Stimulated activated CD4-positive, alpha-beta T cell treated with anti-CD3 and anti-CD28 coated beads, Interleukin-1b, Interleukin-23, amount 100 ng/mL, for 4 hours (primary cell): Measurements from ENCODE around the gene OR2C3.
"Not testable (repeated sequence)": the region's sequence is repeated elsewhere in the genome, so short reads cannot be mapped to it uniquely, and the experiment has no call there.

Experiments
- DNase-seq, 2 donors: peaks; one replicate each; pipeline ENCODE4 v3.0.0-alpha.2; 2020; ENCODE audit warnings: low read depth in 2 of 2

The OR2C3 gene

DNA sequence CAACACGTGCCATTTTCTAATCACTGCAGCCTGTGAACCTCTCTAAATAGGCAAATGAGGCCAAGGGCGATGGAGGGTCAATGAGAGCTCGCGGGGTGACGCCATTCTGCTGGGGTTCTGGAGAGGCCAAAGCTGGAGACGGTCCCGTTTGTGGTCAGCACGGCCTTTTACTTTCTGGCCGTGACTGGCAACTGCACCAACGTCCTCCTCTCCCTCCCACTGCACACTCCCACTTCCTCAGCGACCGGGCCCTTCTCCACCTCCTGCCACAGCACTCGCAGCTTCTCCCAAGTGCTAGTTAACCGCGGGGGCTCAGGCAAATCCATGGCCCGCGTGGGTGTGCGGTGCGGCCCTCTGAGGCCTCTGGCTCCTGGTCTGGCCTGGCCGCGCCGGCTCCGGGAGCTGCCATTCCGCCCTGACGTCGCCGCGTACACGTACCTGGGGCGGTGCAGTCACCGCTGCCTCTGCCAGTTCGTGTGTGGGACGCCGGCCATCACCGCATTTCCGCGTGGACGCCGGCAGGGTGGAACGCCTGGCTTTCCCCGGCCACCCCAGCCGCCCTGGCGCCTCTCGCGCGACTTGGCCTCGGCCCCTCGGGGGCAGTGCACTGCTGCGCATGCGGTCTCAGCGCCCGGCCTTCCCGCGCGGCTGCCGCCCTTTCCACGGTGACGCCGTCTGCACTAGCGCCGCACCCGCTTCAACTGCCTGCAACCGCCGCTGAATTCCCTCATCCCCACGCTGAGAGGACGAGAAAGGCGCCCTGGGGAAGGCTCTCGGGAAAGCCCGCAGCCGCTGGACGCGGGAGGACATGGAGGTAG, 18.2 kb downstream of the OR2C3 start:
- DNase-seq = peak in 1 of 2 donors; percentile 10

- DNase-seq = no peak
These were observed 29.4 kb downstream of the OR2C3 start for GRCh38 chr1:247506831-247507230.

DNA sequence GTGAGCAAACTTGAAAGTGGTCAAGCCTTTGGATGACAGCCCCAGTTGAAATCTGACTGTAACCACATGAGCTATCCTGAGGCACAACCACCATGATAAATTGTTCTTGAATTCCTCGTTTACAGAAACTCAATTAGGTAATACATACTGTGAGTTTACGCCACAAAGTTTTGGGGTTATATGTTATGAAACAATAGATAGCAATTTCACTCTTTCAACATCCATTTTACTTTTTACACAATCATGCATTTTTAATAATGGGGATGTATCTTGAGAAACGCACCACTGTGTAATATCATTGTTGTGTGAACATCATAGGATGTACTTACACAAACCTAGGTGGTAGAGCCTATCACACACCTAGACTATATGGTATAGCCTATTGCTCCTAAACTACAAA, 35.4 kb downstream of the OR2C3 start:
- no peak for DNase-seq

DNA sequence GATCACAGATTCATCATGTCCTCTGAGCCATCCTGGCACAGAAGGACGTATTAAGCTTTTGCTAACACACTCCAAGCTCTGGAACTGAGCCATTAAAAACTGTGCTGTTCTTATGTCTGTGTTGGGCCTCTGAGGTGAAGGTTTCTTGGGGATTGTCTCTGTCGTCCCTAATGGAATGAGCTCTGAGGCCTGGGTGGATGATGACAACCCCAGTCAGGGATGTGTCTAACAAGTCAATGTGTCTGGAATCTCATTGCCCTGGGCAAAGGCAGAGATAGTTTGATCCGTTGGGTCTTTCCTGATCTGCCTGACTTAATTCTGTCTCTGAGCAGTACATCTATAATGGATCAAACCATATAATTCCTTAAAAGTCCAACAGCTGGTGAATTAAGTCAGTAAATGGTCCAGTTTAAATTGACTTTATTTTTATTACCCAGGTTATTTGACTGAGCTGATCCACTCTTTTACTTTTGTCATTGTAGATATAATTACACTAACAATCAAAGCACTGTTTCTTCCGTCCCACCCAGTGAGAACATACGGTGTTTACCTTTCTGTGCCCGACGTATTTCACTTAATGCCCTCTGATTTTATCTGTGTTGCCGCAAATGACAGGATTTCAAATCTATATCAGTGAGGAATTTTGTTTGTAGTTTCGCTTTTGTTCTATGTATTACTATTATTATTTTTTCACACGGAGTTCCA, 39.5 kb downstream of the OR2C3 start:
- DNase-seq = no peak

DNA sequence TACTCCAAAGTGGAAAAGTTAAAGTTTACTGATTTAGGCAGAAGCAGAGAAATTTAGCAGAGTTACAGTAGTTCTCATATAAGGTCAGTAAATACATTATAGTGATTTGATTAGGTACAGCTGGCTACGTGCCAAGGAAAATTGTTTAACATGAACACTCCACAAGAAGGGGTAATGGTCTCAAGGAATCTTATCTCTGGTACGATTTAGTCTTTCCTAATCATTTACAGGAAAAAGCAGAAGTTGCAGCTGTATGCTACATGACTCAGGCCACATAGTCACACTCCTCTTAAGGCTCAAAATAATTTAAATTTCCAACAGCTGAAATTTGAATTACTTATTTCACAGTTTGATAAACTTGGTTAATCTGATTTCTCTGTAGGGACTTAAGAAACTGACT, 41.5 kb downstream of the OR2C3 start:
- no peak for DNase-seq

- DNase-seq = no peak
These were observed 43.1 kb downstream of the OR2C3 start for GRCh38 chr1:247493106-247493505.

- no peak for DNase-seq
These were observed 44.9 kb downstream of the OR2C3 start for GRCh38 chr1:247491328-247491727.

- DNase-seq = peak in 1 of 2 donors; percentile 21
These were observed 49.2 kb downstream of the OR2C3 start for GRCh38 chr1:247487057-247487456.

- DNase-seq = no peak
These were observed 53.5 kb downstream of the OR2C3 start for GRCh38 chr1:247482747-247483146.

DNA sequence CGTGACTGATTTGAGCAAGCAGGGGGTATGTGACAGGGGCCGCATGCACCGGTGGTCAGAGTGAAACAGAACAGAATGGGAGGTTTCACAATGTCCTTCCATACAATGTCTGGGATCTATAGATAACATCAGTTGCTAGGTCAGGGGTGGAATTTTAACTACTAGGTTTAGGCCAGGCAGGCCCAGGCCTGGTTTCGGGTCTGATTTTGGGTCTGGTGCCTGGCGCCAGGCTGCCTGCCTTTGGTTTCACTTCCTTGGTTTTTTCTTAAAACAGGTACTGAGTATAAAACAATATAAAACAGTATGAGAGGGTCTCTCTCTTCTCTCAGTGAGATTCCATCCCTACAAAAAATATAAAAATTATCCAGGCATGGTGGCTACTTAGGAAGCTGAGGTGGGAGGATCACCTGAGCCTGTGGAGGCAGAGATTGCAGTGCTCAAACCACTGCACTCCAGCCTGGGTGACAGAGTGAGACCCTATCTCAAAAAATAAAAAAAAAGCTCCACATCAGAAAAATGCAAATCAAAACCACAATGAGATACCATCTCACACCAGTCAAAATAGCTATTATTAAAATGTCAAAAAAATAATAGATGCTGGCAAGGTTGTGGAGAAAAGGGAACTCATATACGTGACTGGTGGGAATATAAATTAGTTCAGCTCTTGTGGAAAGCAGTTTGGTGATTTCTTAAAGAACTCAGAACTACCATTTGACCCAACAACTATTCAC, 59.7 kb downstream of the OR2C3 start:
- not testable (repeated sequence) for DNase-seq

- no peak for DNase-seq
These were observed 60.4 kb downstream of the OR2C3 start for GRCh38 chr1:247475793-247476192.
